Measurements from ENCODE around the gene FNIP1. TPM values are rescaled to one million over a fixed set of nuclear protein-coding genes. Genes with fewer than 3 reads are reported as not detected.

Gene FNIP1
- total RNA-seq, 1 donor from 2014 or later, result 35.2 TPM

DNA sequence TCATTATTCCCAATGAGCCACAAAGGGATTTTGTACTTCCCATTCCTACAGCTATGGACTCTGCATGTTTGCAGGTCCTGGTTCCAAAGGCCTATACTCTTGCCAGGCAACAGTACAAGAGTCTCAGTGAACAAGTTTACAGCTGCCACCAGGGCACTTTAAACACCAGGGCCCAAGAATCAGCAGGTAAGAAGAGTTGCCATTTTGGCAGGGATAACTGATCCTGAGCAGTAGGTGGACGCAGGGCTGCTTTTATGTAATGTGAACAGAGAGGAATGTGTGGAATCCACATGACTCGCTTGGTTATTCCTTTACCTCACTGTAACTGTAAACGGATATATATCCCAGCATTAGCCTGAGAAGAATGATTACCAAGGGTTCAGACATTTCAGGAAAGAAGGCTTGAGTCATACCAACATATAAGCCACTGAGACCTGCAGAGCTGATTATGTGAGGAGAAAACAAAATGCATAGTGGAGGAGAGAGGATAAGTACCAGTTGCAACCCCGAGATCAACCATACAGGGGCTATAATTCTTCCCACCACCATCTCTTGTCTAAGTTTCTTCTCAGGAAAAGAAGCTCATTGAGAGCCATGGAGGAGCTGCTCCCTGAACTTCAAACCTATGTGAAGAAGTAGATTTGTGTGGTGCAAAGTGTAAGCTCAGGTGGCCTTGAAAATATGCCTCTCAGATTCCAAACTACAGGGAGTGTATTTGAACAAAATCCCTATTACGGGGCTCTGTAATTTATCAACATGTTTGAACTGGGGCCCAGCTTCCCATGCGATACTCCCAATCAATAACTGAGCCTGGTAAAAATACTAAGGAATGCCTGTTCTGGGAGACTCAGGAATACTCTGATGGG, 186.4 kb downstream of the FNIP1 start:
- TF ChIP-seq, protein P1, sequence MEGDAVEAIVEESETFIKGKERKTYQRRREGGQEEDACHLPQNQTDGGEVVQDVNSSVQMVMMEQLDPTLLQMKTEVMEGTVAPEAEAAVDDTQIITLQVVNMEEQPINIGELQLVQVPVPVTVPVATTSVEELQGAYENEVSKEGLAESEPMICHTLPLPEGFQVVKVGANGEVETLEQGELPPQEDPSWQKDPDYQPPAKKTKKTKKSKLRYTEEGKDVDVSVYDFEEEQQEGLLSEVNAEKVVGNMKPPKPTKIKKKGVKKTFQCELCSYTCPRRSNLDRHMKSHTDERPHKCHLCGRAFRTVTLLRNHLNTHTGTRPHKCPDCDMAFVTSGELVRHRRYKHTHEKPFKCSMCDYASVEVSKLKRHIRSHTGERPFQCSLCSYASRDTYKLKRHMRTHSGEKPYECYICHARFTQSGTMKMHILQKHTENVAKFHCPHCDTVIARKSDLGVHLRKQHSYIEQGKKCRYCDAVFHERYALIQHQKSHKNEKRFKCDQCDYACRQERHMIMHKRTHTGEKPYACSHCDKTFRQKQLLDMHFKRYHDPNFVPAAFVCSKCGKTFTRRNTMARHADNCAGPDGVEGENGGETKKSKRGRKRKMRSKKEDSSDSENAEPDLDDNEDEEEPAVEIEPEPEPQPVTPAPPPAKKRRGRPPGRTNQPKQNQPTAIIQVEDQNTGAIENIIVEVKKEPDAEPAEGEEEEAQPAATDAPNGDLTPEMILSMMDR (IDR thresholded peaks at IDR 0.05; ENCODE audit: insufficient read depth, low read length, poor library complexity, severe bottlenecking), result no peak
- no peaks in the 10 kb centered on the region for H3K27me3 ChIP-seq (ENCODE audit: control insufficient read depth, insufficient read depth, low read length)
- H3K36me3 ChIP-seq (ENCODE audit: control insufficient read depth, insufficient read depth, low read length), result no peaks in the 10 kb centered on the region
- DNase-seq (ENCODE audit: low read depth), result peak; percentile 84
- no peak overlapping the region for H3K4me3 ChIP-seq (ENCODE audit: low read depth, low read length)

DNA sequence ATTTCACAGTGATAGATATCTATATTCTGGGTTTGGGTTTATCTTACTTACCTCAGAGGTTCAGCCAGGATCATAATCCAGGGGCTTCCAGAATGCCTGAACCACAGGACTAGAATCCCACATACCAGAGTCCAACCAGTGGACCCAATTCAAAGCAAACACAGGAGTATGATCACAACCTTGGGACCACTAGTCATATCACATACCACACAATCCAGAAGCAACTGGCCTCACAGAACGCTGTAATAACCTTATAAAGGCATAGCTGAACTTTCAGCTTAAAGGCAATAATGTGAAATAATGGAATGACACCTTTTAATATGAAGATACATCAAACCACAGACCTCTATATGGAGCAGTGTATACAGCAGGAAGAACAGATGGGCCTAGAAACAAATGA, 187.0 kb downstream of the FNIP1 start:
- no peaks in the 10 kb centered on the region for H3K27me3 ChIP-seq (ENCODE audit: control insufficient read depth, insufficient read depth, low read length)
- DNase-seq (ENCODE audit: low read depth), result no peak
- no peak overlapping the region for H3K4me3 ChIP-seq (ENCODE audit: low read depth, low read length)
- H3K36me3 ChIP-seq (ENCODE audit: control insufficient read depth, insufficient read depth, low read length), result no peaks in the 10 kb centered on the region
- TF ChIP-seq, protein P1 (IDR thresholded peaks at IDR 0.05; ENCODE audit: insufficient read depth, low read length, poor library complexity, severe bottlenecking), result no peak

DNA sequence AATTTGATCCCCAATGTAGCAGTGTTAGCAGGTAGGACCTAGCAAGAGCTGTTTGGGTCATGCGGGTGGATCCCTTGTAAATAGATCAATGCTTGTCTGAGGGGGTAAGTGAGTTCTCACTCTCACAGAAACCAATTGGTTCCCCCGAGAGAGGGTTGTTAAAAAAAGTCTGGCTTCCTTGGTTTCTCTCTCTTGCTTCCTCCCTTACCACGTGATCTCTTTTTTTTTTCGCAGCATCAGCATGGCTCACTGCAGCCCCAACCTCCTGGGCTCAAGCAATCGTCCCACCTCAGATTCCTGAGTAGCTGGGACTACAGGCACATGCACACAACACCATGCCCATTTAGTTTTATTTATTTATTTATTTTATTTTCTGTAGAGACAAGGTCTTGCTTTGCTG, 188.2 kb downstream of the FNIP1 start:
- TF ChIP-seq, protein P1 (IDR thresholded peaks at IDR 0.05; ENCODE audit: insufficient read depth, low read length, poor library complexity, severe bottlenecking), result no peak
- DNase-seq (ENCODE audit: low read depth), result no peak
- no peak overlapping the region for H3K4me3 ChIP-seq (ENCODE audit: low read depth, low read length)
- no peaks in the 10 kb centered on the region for H3K27me3 ChIP-seq (ENCODE audit: control insufficient read depth, insufficient read depth, low read length)
- H3K36me3 ChIP-seq (ENCODE audit: control insufficient read depth, insufficient read depth, low read length), result no peaks in the 10 kb centered on the region

DNA sequence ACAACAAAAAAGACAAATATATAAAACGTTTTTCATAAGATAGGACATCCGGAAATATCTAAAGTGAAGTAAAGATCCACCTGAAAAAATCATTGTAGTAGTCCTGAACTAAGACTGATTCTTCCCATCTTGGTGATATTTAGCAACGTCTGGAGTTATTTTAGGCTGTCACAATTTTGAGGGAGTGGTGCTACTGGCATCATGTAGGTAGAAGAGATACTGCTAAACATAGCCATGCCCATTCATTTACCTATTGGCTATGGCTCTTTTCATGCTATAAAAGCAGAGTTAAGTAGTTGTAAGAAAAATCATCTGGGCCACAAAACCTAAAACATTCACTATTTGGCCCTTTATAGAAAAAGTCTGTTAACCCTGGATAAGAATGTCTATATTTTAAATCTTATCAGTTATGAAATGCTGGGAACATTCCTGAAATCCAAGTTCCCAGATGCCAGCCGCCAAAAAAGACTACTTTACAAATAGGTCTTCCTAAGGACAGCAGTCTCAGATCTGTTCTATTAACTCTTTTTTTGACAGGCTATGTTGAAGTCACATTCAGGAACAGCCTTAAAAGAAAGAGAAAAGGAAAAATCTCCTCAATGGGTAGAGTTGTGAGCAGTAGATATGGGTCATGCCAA, 188.8 kb downstream of the FNIP1 start:
- Histone ChIP-seq H3K27me3 (ENCODE audit: control insufficient read depth, insufficient read depth, low read length) (no peaks in the 10 kb centered on the region), H3K4me3 (ENCODE audit: low read depth, low read length) (no peak overlapping the region), H3K36me3 (ENCODE audit: control insufficient read depth, insufficient read depth, low read length) (no peaks in the 10 kb centered on the region)
- no peak for DNase-seq (ENCODE audit: low read depth)
- TF ChIP-seq, protein P1 (IDR thresholded peaks at IDR 0.05; ENCODE audit: insufficient read depth, low read length, poor library complexity, severe bottlenecking), result no peak

DNA sequence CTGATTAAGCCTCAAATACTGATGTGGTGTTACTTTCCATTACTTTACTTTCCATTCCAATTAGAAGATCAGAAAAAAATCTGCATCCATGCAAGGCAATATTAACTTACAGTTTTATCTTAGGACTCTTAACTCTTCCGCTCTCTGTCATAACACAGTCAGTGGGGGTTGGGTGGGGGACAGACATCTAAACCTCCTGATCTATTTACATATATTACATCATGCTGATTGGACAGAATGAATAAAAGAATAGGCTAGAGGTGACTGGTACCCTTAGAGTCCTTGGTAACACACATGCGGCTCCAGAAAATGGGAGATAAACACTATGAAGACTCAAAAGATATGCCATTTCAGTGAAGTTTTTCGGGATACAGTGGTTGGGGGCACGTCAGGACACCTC, 189.4 kb downstream of the FNIP1 start:
- H3K36me3 ChIP-seq (ENCODE audit: control insufficient read depth, insufficient read depth, low read length), result no peaks in the 10 kb centered on the region

More for the DNA sequence above, 189.4 kb downstream of the FNIP1 start:
- Histone ChIP-seq H3K4me3 (ENCODE audit: low read depth, low read length) (no peak overlapping the region), H3K27me3 (ENCODE audit: control insufficient read depth, insufficient read depth, low read length) (no peaks in the 10 kb centered on the region)
- TF ChIP-seq, protein P1 (IDR thresholded peaks at IDR 0.05; ENCODE audit: insufficient read depth, low read length, poor library complexity, severe bottlenecking), result no peak
- DNase-seq (ENCODE audit: low read depth), result no peak

All from kidney epithelial cell (primary cell).